Activated CD8-positive, alpha-beta memory T cell treated with anti-CD3 and anti-CD28 coated beads for 1 hour (primary cell): ENCODE measurements around the gene NOXA1.

Source experiments
- DNase-seq, 2 donors: peaks; one replicate each; pipeline ENCODE4 v3.0.0-alpha.2; 2020; ENCODE audit warnings: low read depth in 1 of 2; ENCODE audit errors: extremely low read depth in 1 of 2

NOXA1 gene

DNA sequence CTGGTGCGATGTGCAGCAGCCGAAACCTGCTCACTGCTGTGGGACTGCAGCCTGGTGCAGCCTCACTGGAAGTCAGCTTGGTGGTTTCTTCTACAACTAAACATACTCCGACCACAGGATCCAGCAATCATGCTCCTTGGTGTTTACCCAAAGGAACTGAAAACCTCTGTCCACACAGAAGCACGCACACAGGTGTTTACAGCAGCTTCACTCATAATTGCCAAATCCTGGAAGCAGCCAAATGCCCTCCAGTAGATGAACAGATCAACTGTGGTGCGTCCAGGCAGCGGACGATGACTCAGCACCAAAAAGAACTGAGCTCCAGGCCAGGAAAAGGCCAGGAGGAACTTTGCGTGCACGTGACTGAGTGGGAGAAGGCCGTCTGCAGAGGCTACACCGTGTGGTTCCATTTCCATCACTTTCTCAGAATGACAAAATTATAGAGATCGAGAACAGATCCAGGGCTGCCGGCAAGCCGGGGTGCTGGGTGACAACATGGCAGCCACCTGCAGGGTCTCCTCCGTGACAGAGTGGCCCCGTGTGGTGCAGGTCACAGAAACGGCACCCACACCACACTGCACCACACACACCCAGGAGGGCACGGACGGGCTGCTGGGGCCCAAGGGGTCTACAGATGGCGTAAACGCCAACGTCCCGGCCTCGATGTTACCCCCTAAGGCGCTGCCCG, 59.0 kb downstream of the NOXA1 start:
- no peak for DNase-seq
